Measurements from ENCODE around the gene TGFBR2. TPM values are rescaled to one million over a fixed set of nuclear protein-coding genes. Genes with fewer than 3 reads are reported as not detected.
A peak's percentile ranks its signal among the peaks of the same experiment; 100 is the strongest.

The TGFBR2 gene
- total RNA-seq, 1 donor = 393 TPM

GRCh38 chr3:30640851-30641250 is 34.5 kb downstream of the TGFBR2 start:
- no peak for DNase-seq (ENCODE audit: low read depth)
- TF ChIP-seq CTCF (IDR thresholded peaks at IDR 0.05; ENCODE audit: insufficient read depth, low read length) = no peak
- no peak overlapping the region for H3K4me3 ChIP-seq (ENCODE audit: low read depth, low read length)

GRCh38 chr3:30641416-30642251 is 35.2 kb downstream of the TGFBR2 start:
- DNase-seq (ENCODE audit: low read depth) = no peak
- TF ChIP-seq CTCF (IDR thresholded peaks at IDR 0.05; ENCODE audit: insufficient read depth, low read length) = no peak
- no peak overlapping the region for H3K4me3 ChIP-seq (ENCODE audit: low read depth, low read length)

GRCh38 chr3:30642849-30643361 is 36.5 kb downstream of the TGFBR2 start:
- H3K4me3 ChIP-seq (ENCODE audit: low read depth, low read length) = no peak overlapping the region
- TF ChIP-seq CTCF (IDR thresholded peaks at IDR 0.05; ENCODE audit: insufficient read depth, low read length) = no peak
- no peak for DNase-seq (ENCODE audit: low read depth)

GRCh38 chr3:30643763-30644462 is 37.5 kb downstream of the TGFBR2 start:
- TF ChIP-seq CTCF (IDR thresholded peaks at IDR 0.05; ENCODE audit: insufficient read depth, low read length) = no peak
- DNase-seq (ENCODE audit: low read depth) = no peak
- no peak overlapping the region for H3K4me3 ChIP-seq (ENCODE audit: low read depth, low read length)

- TF ChIP-seq CTCF (IDR thresholded peaks at IDR 0.05; ENCODE audit: insufficient read depth, low read length) = no peak
- no peak overlapping the region for H3K4me3 ChIP-seq (ENCODE audit: low read depth, low read length)
- peak; percentile 88 for DNase-seq (ENCODE audit: low read depth)
These were observed 38.2 kb downstream of the TGFBR2 start for GRCh38 chr3:30644615-30645014.

GRCh38 chr3:30645077-30645476 is 38.7 kb downstream of the TGFBR2 start:
- DNase-seq (ENCODE audit: low read depth) = no peak
- H3K4me3 ChIP-seq (ENCODE audit: low read depth, low read length) = no peak overlapping the region
- TF ChIP-seq CTCF (IDR thresholded peaks at IDR 0.05; ENCODE audit: insufficient read depth, low read length) = no peak

Data from fibroblast of the aortic adventitia (primary cell).